GM19467 (cell line): ENCODE measurements around the gene ZC3H12A.
"Not testable (repeated sequence)": the region's sequence is repeated elsewhere in the genome, so short reads cannot be mapped to it uniquely, and the experiment has no call there.

Experiments
- ATAC-seq: cut with Tn5 transposase; IDR thresholded peaks from one replicate; pipeline ENCODE4 v1.9.1; 2021; ENCODE audit warnings: mild to moderate bottlenecking, moderate library complexity; ENCODE audit not compliant: unreplicated experiment

Gene ZC3H12A

GRCh38 chr1:37498872-37499617 lies 24.7 kb downstream of the ZC3H12A start:
- no peak for ATAC-seq

DNA sequence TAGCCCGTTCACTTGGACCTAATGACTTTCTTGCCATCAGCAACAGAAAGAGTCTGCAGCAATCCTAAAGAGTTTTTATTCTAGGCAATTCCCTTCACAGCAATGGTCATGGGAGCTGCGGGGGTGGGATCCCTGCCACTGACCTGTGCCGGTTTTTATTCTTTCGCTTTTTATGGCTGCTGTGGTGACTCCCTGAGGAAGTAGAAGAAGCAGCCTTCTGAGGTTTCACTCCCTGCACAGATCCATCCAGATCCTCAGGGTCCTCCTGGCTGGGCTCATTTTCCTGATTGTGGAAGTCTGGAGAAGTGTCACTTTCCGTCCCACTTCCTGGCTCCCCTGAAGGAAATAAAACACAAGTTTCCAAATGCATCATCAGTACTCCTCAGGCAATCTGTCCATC lies 27.3 kb downstream of the ZC3H12A start:
- no peak for ATAC-seq

DNA sequence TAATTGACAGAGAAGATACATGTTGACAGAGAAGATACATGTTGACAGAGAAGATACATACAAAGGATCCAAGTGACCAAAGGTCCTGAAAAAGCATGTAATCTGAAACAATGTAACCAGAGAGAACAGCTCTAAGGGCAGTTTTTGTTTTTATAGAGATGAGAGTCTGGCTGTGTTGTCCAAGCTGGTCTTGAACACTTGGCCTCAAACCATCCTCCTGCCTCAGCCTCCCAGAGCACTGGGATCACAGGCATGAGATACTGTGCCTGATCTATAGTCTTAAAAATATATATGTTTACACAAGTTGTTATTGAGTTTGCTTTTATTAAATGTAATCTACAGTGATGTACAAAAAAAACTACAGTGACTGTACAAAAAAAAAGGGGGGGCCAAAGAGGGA lies 27.7 kb downstream of the ZC3H12A start:
- no peak for ATAC-seq

- not testable (repeated sequence) for ATAC-seq
Observed at GRCh38 chr1:37502791-37503190, 28.4 kb downstream of the ZC3H12A start.

DNA sequence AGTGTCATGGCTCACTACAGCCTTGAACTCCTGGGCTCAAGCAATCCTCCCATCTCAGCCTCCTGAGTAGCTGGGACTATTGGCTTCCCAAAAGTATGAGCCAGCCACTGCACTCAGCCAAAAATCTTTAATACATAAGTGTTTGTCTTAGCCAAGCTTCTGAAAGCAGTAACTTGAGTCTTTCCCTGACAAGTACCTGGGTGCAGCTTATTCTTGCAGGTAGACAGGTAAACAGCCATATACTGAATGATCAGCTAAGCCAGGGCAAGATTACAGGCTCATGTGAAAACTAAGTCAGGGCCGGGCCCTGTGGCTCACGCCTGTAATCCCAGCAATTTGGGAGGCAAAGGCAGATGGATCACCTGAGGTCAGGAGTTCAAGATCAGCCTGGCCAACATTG lies 32.4 kb downstream of the ZC3H12A start:
- ATAC-seq, result no peak

DNA sequence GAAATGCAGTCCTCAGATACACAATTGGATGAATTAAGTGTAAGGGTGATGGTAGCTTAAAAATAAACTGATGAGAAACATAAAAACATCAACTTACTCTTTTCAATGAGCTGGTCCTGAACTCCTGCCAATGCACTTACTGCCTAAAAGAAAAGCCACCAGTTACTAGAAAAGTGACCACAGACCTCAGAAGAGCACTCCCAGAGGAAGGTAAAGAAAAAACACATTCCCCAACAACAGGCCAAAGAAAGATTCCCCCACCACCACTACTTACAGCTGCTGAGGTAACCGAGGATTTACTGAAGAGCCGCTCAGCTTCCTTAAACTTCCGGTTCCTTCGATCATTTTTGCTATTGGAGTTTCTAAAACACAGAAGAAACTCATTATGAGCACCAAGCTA lies 34.8 kb downstream of the ZC3H12A start:
- ATAC-seq, result no peak

DNA sequence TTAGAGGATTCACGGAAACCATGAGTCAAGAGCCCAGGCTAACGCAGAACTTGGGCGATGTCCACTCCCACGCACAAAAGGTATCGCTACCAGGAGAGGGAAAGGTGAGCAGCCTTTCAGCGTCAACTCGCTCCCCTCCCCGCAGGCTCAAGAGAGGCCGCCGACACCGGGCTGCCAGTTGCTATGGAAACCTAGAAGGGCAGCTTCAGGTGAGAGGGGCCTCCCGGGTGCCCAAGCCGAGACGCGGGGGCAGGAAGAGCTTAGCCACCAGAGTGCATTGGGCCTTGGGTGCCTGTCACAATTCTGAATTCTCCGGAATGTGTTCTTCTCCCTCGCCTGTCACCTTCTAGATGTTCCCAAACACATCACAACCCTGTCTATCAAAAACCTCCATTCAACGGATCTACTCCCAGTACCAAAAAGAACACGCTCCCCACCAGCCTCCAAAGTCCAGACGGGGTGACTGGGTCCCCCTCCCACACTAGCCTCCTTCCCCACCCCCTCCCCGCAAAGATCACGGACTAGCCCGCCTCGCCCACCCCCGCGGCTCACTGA lies 39.5 kb downstream of the ZC3H12A start:
- ATAC-seq, result peak; percentile 24

- ATAC-seq, result peak; percentile 88
Observed at GRCh38 chr1:37514350-37515184, 40.2 kb downstream of the ZC3H12A start, which contains the start of gene MEAF6. TSS of gene MEAF6 (minus strand) at chr1:37514766. CDS start at chr1:37514746, 20 bp downstream.

GRCh38 chr1:37515185-37516034 lies 41.0 kb downstream of the ZC3H12A start:
- no peak for ATAC-seq

DNA sequence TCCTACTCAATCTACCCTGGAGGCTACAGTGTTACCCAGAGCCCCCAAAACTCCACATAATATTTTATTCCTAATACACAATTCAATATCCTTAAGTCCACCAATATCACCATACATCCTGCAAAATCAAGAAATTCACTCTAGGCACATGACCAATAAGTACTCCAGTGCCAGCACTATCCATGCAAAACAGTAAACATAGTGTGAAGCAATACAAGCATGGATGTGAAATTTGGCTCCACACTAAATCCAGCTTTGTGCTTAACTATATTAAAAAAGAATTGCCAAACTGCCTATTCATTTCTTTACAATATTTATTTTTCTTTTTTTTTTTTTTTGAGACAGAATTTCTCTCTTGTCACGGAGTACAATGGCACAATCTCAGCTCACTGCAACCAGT lies 43.2 kb downstream of the ZC3H12A start:
- no peak for ATAC-seq

DNA sequence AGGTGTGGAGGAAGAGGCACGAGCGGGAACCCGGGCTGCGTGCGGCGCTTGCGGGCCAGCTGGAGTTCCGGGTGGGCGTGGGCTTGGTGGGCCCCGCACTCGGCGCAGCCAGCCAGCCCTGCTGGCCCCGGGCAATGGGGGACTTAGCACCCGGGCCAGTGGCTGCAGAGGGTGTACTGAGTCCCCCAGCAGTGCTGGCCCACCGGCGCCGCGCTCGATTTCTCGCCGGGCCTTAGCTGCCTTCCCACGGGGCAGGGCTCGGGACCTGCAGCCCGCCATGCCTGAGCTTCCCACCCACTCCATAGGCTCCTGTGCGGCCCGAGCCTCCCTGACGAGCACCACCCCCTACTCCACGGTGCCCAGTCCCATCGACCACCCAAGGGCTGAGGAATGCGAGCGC lies 43.9 kb downstream of the ZC3H12A start:
- not testable (repeated sequence) for ATAC-seq

DNA sequence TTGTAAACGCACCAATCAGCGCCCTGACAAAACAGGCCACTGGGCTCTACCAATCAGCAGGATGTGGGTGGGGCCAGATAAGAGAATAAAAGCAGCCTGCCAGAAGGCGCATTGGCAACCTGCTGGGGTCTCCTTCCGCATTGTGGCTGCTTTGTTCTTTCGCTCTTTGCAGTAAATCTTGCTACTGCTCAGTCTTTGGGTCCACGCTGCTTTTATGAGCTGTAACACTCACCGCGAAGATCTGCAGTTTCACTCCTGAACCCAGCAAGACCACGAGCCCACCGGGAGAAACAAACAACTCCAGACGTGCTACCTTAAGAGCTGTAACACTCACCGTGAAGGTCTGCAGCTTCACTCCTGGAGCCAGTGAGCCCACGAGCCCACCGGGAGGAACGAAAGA lies 44.5 kb downstream of the ZC3H12A start:
- not testable (repeated sequence) for ATAC-seq

DNA sequence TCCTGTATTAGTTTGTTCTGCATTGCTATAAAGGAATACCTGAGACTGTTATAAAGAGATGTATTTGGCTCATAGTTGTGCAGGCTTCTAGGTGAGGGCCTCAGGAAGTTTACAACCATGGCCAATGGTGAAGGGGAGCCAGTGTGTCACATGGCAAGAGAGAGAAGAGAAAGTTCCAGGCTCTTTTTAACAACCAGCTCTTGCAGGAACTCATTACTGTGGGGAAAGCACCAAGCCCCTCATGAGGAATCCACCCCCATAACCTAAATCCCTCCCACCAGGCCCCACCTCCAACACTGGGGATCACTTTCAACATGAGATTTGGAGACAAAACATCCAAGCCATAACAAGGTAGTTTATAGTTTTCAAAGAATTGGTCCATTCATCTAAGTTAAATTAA lies 45.2 kb downstream of the ZC3H12A start:
- ATAC-seq, result no peak

DNA sequence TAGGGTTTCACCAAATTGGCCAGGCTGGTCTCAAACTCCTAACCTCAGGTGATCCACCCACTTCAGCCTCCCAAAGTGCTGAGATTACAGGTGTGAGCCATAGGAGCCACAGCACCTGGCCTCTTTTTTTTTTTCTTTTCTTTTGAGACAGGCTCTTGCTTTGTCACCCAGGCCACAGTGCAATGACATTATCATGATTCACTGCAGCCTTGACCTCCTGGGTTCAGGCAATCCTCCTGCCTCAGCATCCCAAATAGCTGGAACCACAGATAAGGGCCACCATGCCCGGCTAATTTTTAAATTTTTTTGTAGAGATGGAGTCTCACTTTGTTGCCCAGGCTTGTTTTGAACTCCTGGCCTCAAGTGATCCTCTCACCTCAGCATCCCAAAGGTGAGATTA lies 55.5 kb downstream of the ZC3H12A start:
- ATAC-seq, result not testable (repeated sequence)

DNA sequence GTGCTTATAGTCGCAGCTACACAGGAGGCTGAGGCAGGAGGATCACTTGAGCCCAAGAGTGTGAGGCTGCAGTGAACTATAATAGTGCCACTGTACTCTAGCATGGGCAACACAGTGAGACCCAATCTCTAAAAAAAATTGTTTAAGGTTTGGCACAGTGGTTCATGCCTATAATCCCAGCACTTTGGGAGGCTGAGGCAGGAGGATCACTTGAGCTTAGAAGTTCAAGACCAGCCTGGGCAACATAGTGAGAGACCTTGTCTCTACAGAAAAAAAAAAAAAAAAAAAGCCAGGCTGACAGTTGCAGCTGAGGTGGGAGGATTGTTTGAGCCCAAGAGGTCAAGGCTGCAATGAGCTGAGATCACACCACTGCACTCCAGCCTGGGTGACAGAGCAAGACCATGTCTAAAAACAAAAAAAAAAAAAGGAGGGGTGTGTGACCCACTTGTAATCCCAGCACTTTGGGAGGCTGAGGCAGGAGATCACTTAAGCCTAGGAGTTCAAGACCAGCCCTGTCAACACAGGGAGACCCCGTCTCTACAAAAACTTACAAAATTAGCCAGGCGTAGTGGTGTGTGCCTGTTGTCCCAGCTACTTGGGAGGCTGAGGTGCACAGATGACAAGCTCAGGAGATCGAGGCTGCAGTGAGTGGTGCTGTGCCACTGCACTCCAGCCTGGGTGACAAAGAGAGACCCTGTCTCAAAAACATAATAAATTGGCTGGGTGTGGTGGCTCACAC lies 58.2 kb downstream of the ZC3H12A start:
- not testable (repeated sequence) for ATAC-seq

- no peak for ATAC-seq
Observed at GRCh38 chr1:37533317-37534093, 59.1 kb downstream of the ZC3H12A start.
